K562 (cell line): Measurements from ENCODE around the gene RNF166. TPM values are rescaled to one million over a fixed set of nuclear protein-coding genes. Genes with fewer than 3 reads are reported as not detected.

Source experiments
- ATF7 ChIP-seq: fragments of 450-650 bp; IDR thresholded peaks from 2 replicates; pipeline ENCODE4 v1.7.1; 2014; ENCODE audit warnings: mild to moderate bottlenecking, moderate library complexity
- CTCF ChIP-seq, 3 experiments: IDR thresholded peaks in 2 of 3; conservative IDR thresholded peaks in 1 of 3; 2 replicates each; pipeline ENCODE4 v1.5.1; 2011 to 2012; ENCODE audit warnings: low read length in 3 of 3, mild to moderate bottlenecking in 3 of 3, control low read depth in 2 of 3, improper control_type of control experiment in 1 of 3, inconsistent platforms in 1 of 3, low read depth in 1 of 3, mixed read lengths in 1 of 3, moderate library complexity in 1 of 3; ENCODE audit not compliant: insufficient read depth in 2 of 3
- HDAC2 ChIP-seq: fragments of 450-650 bp; IDR thresholded peaks from 2 replicates; pipeline ENCODE4 v1.6.1; 2016; ENCODE audit warnings: mild to moderate bottlenecking
- MBD1 ChIP-seq: fragments of 250-450 bp; sonication (Bioruptor Pico); IDR thresholded peaks from 2 replicates; pipeline ENCODE4 v1.8.0; 2022; ENCODE audit warnings: inconsistent platforms
- PRMT5 ChIP-seq: sonication (generic); formaldehyde crosslinking; IDR thresholded peaks from 2 replicates; pipeline ENCODE4 v1.5.0; 2020; ENCODE audit warnings: missing genetic modification reagents
- RAD51 ChIP-seq: fragments of 450-650 bp; IDR thresholded peaks from 2 replicates; pipeline ENCODE4 v1.7.1; 2016; ENCODE audit warnings: low read depth, mild to moderate bottlenecking, borderline replicate concordance
- TCFL5 ChIP-seq: fragments of 250-450 bp; sonication (Bioruptor Pico); conservative IDR thresholded peaks from 2 replicates; pipeline ENCODE4 v1.6.1; 2021; ENCODE audit warnings: mild to moderate bottlenecking, moderate library complexity, matching md5 sums
- ZNF134 ChIP-seq: fragments of 250-450 bp; sonication (Bioruptor Pico); conservative IDR thresholded peaks from 2 replicates; pipeline ENCODE4 v1.4.0; 2020
- polyA plus RNA-seq, 8 experiments: library from polyadenylated mRNA; depleted of rRNA in 4 of 8; stranded (reverse) in 5 of 8; unstranded in 3 of 8; fragments of >200 nt; fragmentation: Nextera tagmentation in 2 of 8; fragmentation: Illumina TruSeq in 1 of 8; extraction: Ambion mirVana in 2 of 8; extraction: Trizol in 1 of 8; gene quantifications; 2 replicates each; pipeline versions ENCODE4 v1.2.1 to v1.2.3, GENCODE V29; 2011 to 2014; ENCODE audit warnings: inconsistent platforms in 1 of 8, missing spikeins in 1 of 8
- total RNA-seq, 7 experiments: library from RNA; depleted of rRNA in 6 of 7; stranded (reverse); fragments of >200 nt in 6 of 7; fragmentation: Illumina TruSeq in 2 of 7; extraction: Trizol in 2 of 7; gene quantifications; 2 replicates each; pipeline versions ENCODE4 v1.2.1 to v1.2.3, GENCODE V29; 2011 to 2021; ENCODE audit warnings: low replicate concordance in 1 of 7

Gene RNF166
- total and polyA plus RNA-seq, 9 of the 15 experiments (the other 6 are each of a cell fraction or from before 2014, with no cell fraction given) = 0.56 to 60.3 (median 19.5) TPM

- TF ChIP-seq MBD1 (CRISPR knock-in tag) (no peak), PRMT5 (CRISPR knock-in tag) (no peak), ATF7 (0 out of 2 replicates have a peak, but pooled peaks have one; percentile 12), HDAC2 (no peak), TCFL5 (CRISPR knock-in tag) (no peak), RAD51 (no peak), ZNF134 (CRISPR knock-in tag) (no peak), CTCF (IDR thresholded peaks at IDR 0.05 in 2 of 3, conservative IDR thresholded peaks at IDR 0.05 in 1 of 3; ENCODE audit: insufficient read depth in 2 of 3, low read depth in 1 of 3, low read length in 3 of 3) (peak; percentile 69 to 76 (median 76))
These were observed 25.0 kb downstream of the RNF166 start (continued) for GRCh38 chr16:88681084-88681680.
